ENCODE measurements around the gene NOL9. TPM values are rescaled to one million over a fixed set of nuclear protein-coding genes. Genes with fewer than 3 reads are reported as not detected.

The NOL9 gene
- total and polyA plus RNA-seq, 2 of the 13 experiments (the other 11 are each of a cell fraction or from before 2014, with no cell fraction given): 18.0 to 24.7 TPM

- CTCF ChIA-PET (ENCODE audit: low intra/inter-chr PET ratio, low total read pairs): no interaction called here
- WGBS (ENCODE audit: low lambda C conversion rate): 76% methylated on average over 4 of the region's 15 CpGs
- H3K4me1 ChIP-seq (ENCODE audit: insufficient read depth, low read length): peaks cover 59% of the 10 kb centered on the region
- no peak for ATAC-seq
- no peaks in the 10 kb centered on the region for H3K79me2 ChIP-seq (ENCODE audit: insufficient read depth, low read length)
- in situ Hi-C loops (cut with HindIII; ENCODE audit: extremely low pct_ligation_motif_present, low pct_unique_long_range_greater_than_20kb) (no loop called here), intact Hi-C loops (cut with micrococcal nuclease; ENCODE audit: unreplicated experiment) (no loop called here)
- H3K9ac ChIP-seq (ENCODE audit: insufficient read depth, low read depth, low read length): no peak overlapping the region
- no peak overlapping the region for H3K4me3 ChIP-seq (replicated peaks in 1 of 3; ENCODE audit: insufficient read depth in 1 of 3, low read depth in 2 of 3, low read length in 3 of 3)
- FAIRE-seq: no peak
- peaks cover 36 to 83% of the 10 kb centered on the region in 2 experiments; a peak in 4 of 5 replicates for H3K27me3 ChIP-seq (ENCODE audit: control insufficient read depth in 1 of 2, insufficient read depth in 2 of 2, low read length in 2 of 2)
- no peak overlapping the region for H3K4me2 ChIP-seq (ENCODE audit: low read depth, low read length)
- no TSS peak for BruUV-seq (replicated peaks)
- no peak overlapping the region for H2AFZ ChIP-seq (ENCODE audit: low read length)
- DNase-seq (ENCODE audit: low spot score): no peak
- TF ChIP-seq, protein P1, sequence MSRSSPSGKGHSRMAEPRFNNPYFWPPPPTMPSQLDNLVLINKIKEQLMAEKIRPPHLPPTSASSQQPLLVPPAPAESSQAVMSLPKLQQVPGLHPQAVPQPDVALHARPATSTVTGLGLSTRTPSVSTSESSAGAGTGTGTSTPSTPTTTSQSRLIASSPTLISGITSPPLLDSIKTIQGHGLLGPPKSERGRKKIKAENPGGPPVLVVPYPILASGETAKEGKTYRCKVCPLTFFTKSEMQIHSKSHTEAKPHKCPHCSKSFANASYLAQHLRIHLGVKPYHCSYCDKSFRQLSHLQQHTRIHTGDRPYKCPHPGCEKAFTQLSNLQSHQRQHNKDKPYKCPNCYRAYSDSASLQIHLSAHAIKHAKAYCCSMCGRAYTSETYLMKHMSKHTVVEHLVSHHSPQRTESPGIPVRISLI (CRISPR knock-in tag; IDR thresholded peaks at IDR 0.05; ENCODE audit: borderline replicate concordance): no peak
- TF ChIP-seq ZBTB38 (CRISPR knock-in tag; IDR thresholded peaks at IDR 0.05): peak; percentile 3; the same call in 1 of the 2 replicates
- H3K27ac ChIP-seq (ENCODE audit: extremely low read length, insufficient read depth, low read length): no peak overlapping the region
- no peaks in the 10 kb centered on the region for H4K20me1 ChIP-seq (ENCODE audit: insufficient read depth, low read length)
- POLR2A ChIA-PET: no interaction called here
- no peaks in the 10 kb centered on the region for H3K9me3 ChIP-seq (ENCODE audit: low read length)
- no peaks in the 10 kb centered on the region for H3K36me3 ChIP-seq (replicated peaks in 1 of 2; ENCODE audit: control insufficient read depth in 1 of 2, insufficient read depth in 2 of 2, low read length in 2 of 2)
These were observed 49.4 kb downstream of the NOL9 start for GRCh38 chr1:6504887-6505286.

DNA sequence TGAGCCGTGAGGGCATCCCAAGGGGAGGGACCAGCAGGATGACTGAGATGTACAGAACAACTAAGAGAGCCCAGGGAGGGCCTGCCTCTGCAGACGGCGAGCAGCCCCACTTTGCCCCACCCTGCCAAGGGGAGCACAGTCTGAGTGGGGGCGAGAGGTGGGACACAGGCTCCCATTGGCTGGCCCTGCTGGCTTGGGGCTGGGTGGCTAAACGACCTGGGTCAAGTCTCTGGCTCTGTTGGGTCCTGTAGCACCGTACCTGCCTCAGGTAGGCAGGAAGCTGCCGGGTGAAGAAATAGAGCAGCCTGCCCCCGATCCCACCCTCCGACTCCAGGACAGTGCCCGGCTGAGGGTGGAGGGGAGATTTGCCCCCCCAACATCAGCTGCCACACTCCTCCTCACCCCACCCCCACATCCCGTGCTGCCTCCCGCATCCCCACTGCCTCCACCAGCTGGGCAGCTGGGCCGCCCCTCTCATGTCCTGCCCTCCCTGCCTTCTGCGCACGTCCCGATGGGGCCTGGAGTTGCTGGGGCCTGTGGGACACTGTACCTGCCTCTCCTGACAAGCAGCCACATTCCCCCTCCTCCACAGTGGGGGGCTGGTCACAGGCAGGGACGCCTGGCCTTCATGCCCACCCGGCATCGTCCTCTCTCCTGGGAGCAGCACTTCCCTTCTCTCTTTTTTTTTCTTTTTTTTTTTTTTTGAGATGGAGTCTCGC lies 50.3 kb downstream of the NOL9 start:
- H3K4me3 ChIP-seq (replicated peaks in 1 of 3; ENCODE audit: insufficient read depth in 1 of 3, low read depth in 2 of 3, low read length in 3 of 3): no peak overlapping the region
- no peak overlapping the region for H2AFZ ChIP-seq (ENCODE audit: low read length)
- no peak for DNase-seq (ENCODE audit: low spot score)
- no peak for FAIRE-seq
- no TSS peak for BruUV-seq (replicated peaks)
- no peaks in the 10 kb centered on the region for H4K20me1 ChIP-seq (ENCODE audit: insufficient read depth, low read length)
- in situ Hi-C loops (cut with HindIII; ENCODE audit: extremely low pct_ligation_motif_present, low pct_unique_long_range_greater_than_20kb) (no loop called here), intact Hi-C loops (cut with micrococcal nuclease; ENCODE audit: unreplicated experiment) (no loop called here)
- no peaks in the 10 kb centered on the region for H3K36me3 ChIP-seq (replicated peaks in 1 of 2; ENCODE audit: control insufficient read depth in 1 of 2, insufficient read depth in 2 of 2, low read length in 2 of 2)
- H3K27ac ChIP-seq (ENCODE audit: extremely low read length, insufficient read depth, low read length): no peak overlapping the region
- no peaks in the 10 kb centered on the region for H3K9me3 ChIP-seq (ENCODE audit: low read length)
- no peak for TF ChIP-seq DRAP1 (CRISPR knock-in tag; IDR thresholded peaks at IDR 0.05)
- TF ChIP-seq FOXK2 (IDR thresholded peaks at IDR 0.05): no peak
- no peak for TF ChIP-seq ATF7-NPFF (CRISPR knock-in tag; IDR thresholded peaks at IDR 0.05; ENCODE audit: low read depth)
- no peak for TF ChIP-seq ZNF318 (CRISPR knock-in tag; IDR thresholded peaks at IDR 0.05)
- ATAC-seq: no peak
- WGBS (ENCODE audit: low lambda C conversion rate): 37% methylated on average over 10 of the region's 20 CpGs
- ChIA-PET POLR2A (interaction anchor here (1.8 kb wide), 1 partner anchor 9 kb away, joined by 5 read pairs; no protein-coding TSS in a partner anchor), CTCF (ENCODE audit: low intra/inter-chr PET ratio, low total read pairs) (no interaction called here)
- H3K79me2 ChIP-seq (ENCODE audit: insufficient read depth, low read length): no peaks in the 10 kb centered on the region
- H3K9ac ChIP-seq (ENCODE audit: insufficient read depth, low read depth, low read length): no peak overlapping the region
- no peak overlapping the region for H3K4me2 ChIP-seq (ENCODE audit: low read depth, low read length)
- peaks cover 54% of the 10 kb centered on the region for H3K4me1 ChIP-seq (ENCODE audit: insufficient read depth, low read length)
- H3K27me3 ChIP-seq (ENCODE audit: control insufficient read depth in 1 of 2, insufficient read depth in 2 of 2, low read length in 2 of 2): peaks cover 38 to 91% of the 10 kb centered on the region in 2 experiments; a peak in 4 of 5 replicates
